ENCODE results near the gene ANOS1.

DNA sequence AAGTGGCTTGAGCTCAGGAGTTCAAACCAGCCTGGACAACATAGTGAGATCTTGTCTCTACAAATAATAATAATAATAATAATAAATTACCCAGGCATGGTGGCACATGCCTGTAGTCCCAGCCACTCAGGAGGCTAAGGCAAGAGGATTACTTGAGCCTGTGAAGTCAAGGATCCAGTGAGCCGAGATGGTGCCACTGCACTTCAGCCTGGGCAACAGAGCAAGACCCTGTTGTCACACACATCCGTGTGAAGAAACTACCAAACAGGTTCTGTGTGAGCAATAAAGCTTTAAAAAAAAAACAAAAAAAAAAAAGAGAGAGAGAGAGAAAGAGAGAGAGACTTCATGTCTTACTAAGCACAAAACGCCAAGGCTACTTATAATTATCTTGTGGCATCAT, 42.5 kb downstream of the ANOS1 start:
- TF ChIP-seq ZNF274 (IDR thresholded peaks at IDR 0.05; ENCODE audit: low read depth, low read length), result no peak
- no peak for TF ChIP-seq SUZ12 (IDR thresholded peaks at IDR 0.05; ENCODE audit: extremely low read depth, insufficient read depth, insufficient read length)
- TF ChIP-seq YY1 (IDR thresholded peaks at IDR 0.05; ENCODE audit: insufficient read depth, insufficient read length), result no peak
